HG03342 (cell line): ENCODE results near the gene LRRC4B.
A peak's percentile ranks its signal among the peaks of the same experiment; 100 is the strongest.
"Not testable (repeated sequence)": the region's sequence is repeated elsewhere in the genome, so short reads cannot be mapped to it uniquely, and the experiment has no call there.

Source experiments
- ATAC-seq: cut with Tn5 transposase; IDR thresholded peaks from one replicate; pipeline ENCODE4 v1.9.1; 2021; ENCODE audit warnings: mild to moderate bottlenecking, moderate library complexity; ENCODE audit not compliant: unreplicated experiment

Gene LRRC4B

GRCh38 chr19:50531171-50531612 lies 37.0 kb downstream of the LRRC4B start:
- no peak for ATAC-seq

- not testable (repeated sequence) for ATAC-seq
Observed at GRCh38 chr19:50528052-50528451, 40.2 kb downstream of the LRRC4B start.

GRCh38 chr19:50522881-50523280 lies 45.4 kb downstream of the LRRC4B start:
- no peak for ATAC-seq

GRCh38 chr19:50520822-50521465 lies 47.3 kb downstream of the LRRC4B start:
- ATAC-seq: no peak

GRCh38 chr19:50519006-50519575 lies 49.1 kb downstream of the LRRC4B start:
- ATAC-seq: no peak

- ATAC-seq: no peak
Observed at GRCh38 chr19:50518091-50519005, 49.9 kb downstream of the LRRC4B start.

- ATAC-seq: no peak
Observed at GRCh38 chr19:50517704-50518075, 50.5 kb downstream of the LRRC4B start.

- no peak for ATAC-seq
Observed at GRCh38 chr19:50516964-50517703, 51.1 kb downstream of the LRRC4B start.

- no peak for ATAC-seq
Observed at GRCh38 chr19:50516456-50516855, 51.8 kb downstream of the LRRC4B start.

- no peak for ATAC-seq
Observed at GRCh38 chr19:50515168-50515561, 53.1 kb downstream of the LRRC4B start.

GRCh38 chr19:50514346-50515167 lies 53.7 kb downstream of the LRRC4B start:
- no peak for ATAC-seq

- ATAC-seq: no peak
Observed at GRCh38 chr19:50513746-50514345, 54.4 kb downstream of the LRRC4B start, which contains the start of gene ASPDH. Gene ASPDH, minus strand, starts transcription at chr19:50513913. Its CDS starts 90 bp downstream, at chr19:50513823.

- no peak for ATAC-seq
Observed at GRCh38 chr19:50512999-50513745, 55.1 kb downstream of the LRRC4B start.

- no peak for ATAC-seq
Observed at GRCh38 chr19:50512112-50512998, 55.9 kb downstream of the LRRC4B start.

- peak; percentile 82 for ATAC-seq
Observed at GRCh38 chr19:50511069-50511822, 57.0 kb downstream of the LRRC4B start, which contains the start of gene JOSD2. Gene JOSD2, minus strand, starts transcription at chr19:50511191. Its CDS starts 760 bp downstream, at chr19:50510431.

- ATAC-seq: peak; percentile 2
Observed at GRCh38 chr19:50510700-50511068, 57.6 kb downstream of the LRRC4B start.

GRCh38 chr19:50510121-50510670 lies 58.0 kb downstream of the LRRC4B start:
- ATAC-seq: no peak
